Activated CD4-positive, alpha-beta T cell treated with anti-CD3 and anti-CD28 coated beads for 36 hours (primary cell): Measurements from ENCODE around the gene ANKS1B. TPM values are rescaled to one million over a fixed set of nuclear protein-coding genes. Genes with fewer than 3 reads are reported as not detected.

Source experiments
- ATAC-seq: fragments of 200-7000 bp; cut with Tn5 transposase; one replicate; pipeline ENCODE4 v1.10.0; 2021; ENCODE audit warnings: mild to moderate bottlenecking, moderate library complexity
- CTCF ChIA-PET: fragments of 350-600 bp; sonication (Branson Sonifier 250); formaldehyde crosslinking; loops from one replicate; lab custom pipeline; 2021; ENCODE audit warnings: antibody characterized with exemption; lab: Charles Lee
- POLR2A ChIA-PET: fragments of 350-600 bp; sonication (Branson Sonifier 250); formaldehyde crosslinking; loops from one replicate; lab custom pipeline; 2021; ENCODE audit warnings: antibody characterized with exemption, inconsistent platforms; lab: Charles Lee
- DNase-seq: peaks from one replicate; pipeline ENCODE4 v3.0.0-alpha.2; 2020
- H3K27ac Mint-ChIP-seq: one replicate; pipeline ENCODE4 v1.8.0; 2021; ENCODE audit warnings: mixed read lengths
- H3K27me3 Mint-ChIP-seq: one replicate; pipeline ENCODE4 v1.8.0; 2021; ENCODE audit warnings: mixed read lengths
- H3K36me3 Mint-ChIP-seq: one replicate; pipeline ENCODE4 v1.8.0; 2021; ENCODE audit warnings: low read depth, mixed read lengths
- H3K4me1 Mint-ChIP-seq: one replicate; pipeline ENCODE4 v1.8.0; 2021; ENCODE audit warnings: mixed read lengths
- H3K4me3 Mint-ChIP-seq: one replicate; pipeline ENCODE4 v1.8.0; 2021; ENCODE audit warnings: mild to moderate bottlenecking, moderate library complexity, mixed read lengths
- H3K9me3 Mint-ChIP-seq: one replicate; pipeline ENCODE4 v1.8.0; 2021; ENCODE audit warnings: low read depth, mixed read lengths
- intact Hi-C, 2 experiments: fragments of 100-400 bp; cut with DNase I in 1 of 2; cut with micrococcal nuclease in 1 of 2; formaldehyde crosslinking; loops; one replicate each; pipeline versions ENCODE4 v1.14.2 to v1.15.1; 2022 to 2024; cut with DNase I, micrococcal nuclease
- total RNA-seq, 2 experiments: library from RNA; stranded (reverse); gene quantifications; one replicate each; pipeline ENCODE4 v1.2.3, GENCODE V29; 2021

Gene ANKS1B
- total RNA-seq, 2 experiments from 2014 or later: 0.19 to 0.73 TPM

GRCh38 chr12:99914206-99914605 is 70.5 kb downstream of the ANKS1B start:
- no peaks in the 10 kb centered on the region for H3K36me3 Mint-ChIP-seq

GRCh38 chr12:99911967-99912366 is 72.8 kb downstream of the ANKS1B start:
- Mint-ChIP-seq H3K4me1 (no peaks in the 10 kb centered on the region), H3K4me3 (no peak overlapping the region), H3K27ac (no peak overlapping the region), H3K9me3 (no peaks in the 10 kb centered on the region), H3K27me3 (no peaks in the 10 kb centered on the region), H3K36me3 (no peaks in the 10 kb centered on the region)
- intact Hi-C loops: no loop called here
- ChIA-PET POLR2A (no interaction called here), CTCF (interaction anchor here (1.9 kb wide), 1 partner anchor 13 kb away, joined by 5 read pairs; no protein-coding TSS in a partner anchor)
- ATAC-seq: no peak
- DNase-seq: no peak

More at GRCh38 chr12:99914206-99914605, 70.5 kb downstream of the ANKS1B start:
- no peak overlapping the region for H3K27ac Mint-ChIP-seq
- POLR2A ChIA-PET: no interaction called here
- no peaks in the 10 kb centered on the region for H3K9me3 Mint-ChIP-seq
- DNase-seq (no peak), ATAC-seq (no peak)
- intact Hi-C loops: no loop called here
- CTCF ChIA-PET: no interaction called here
- no peaks in the 10 kb centered on the region for H3K4me1 Mint-ChIP-seq
- H3K4me3 Mint-ChIP-seq: no peak overlapping the region
- H3K27me3 Mint-ChIP-seq: no peaks in the 10 kb centered on the region

- POLR2A ChIA-PET: no interaction called here
- no peaks in the 10 kb centered on the region for H3K9me3 Mint-ChIP-seq
- H3K4me1 Mint-ChIP-seq: no peaks in the 10 kb centered on the region
- intact Hi-C loops: no loop called here
- no peaks in the 10 kb centered on the region for H3K36me3 Mint-ChIP-seq
- H3K4me3 Mint-ChIP-seq: no peak overlapping the region
- H3K27me3 Mint-ChIP-seq: no peaks in the 10 kb centered on the region
- CTCF ChIA-PET: interaction anchor here (0.7 kb wide), 1 partner anchor 18 kb away, joined by 3 read pairs; no protein-coding TSS in a partner anchor
- ATAC-seq (no peak), DNase-seq (no peak)
- no peak overlapping the region for H3K27ac Mint-ChIP-seq
Measured at GRCh38 chr12:99911081-99911480, 73.7 kb downstream of the ANKS1B start.

- ATAC-seq: no peak
- Mint-ChIP-seq H3K9me3 (no peaks in the 10 kb centered on the region), H3K27ac (no peak overlapping the region), H3K4me1 (no peaks in the 10 kb centered on the region), H3K4me3 (no peak overlapping the region), H3K36me3 (no peaks in the 10 kb centered on the region), H3K27me3 (no peaks in the 10 kb centered on the region)
- ChIA-PET POLR2A (no interaction called here), CTCF (no interaction called here)
- no peak for DNase-seq
- intact Hi-C loops: no loop called here
Measured at GRCh38 chr12:99910342-99910741, 74.4 kb downstream of the ANKS1B start.

- Mint-ChIP-seq H3K4me3 (no peak overlapping the region), H3K27me3 (no peaks in the 10 kb centered on the region), H3K36me3 (no peaks in the 10 kb centered on the region), H3K9me3 (no peaks in the 10 kb centered on the region), H3K27ac (no peak overlapping the region), H3K4me1 (no peaks in the 10 kb centered on the region)
- ATAC-seq (no peak), DNase-seq (no peak)
- POLR2A ChIA-PET: no interaction called here
- intact Hi-C loops: no loop called here
- CTCF ChIA-PET: no interaction called here
Measured at GRCh38 chr12:99906786-99907579, 77.8 kb downstream of the ANKS1B start.

GRCh38 chr12:99901181-99901580 is 83.6 kb downstream of the ANKS1B start:
- no peaks in the 10 kb centered on the region for H3K9me3 Mint-ChIP-seq
- H3K4me1 Mint-ChIP-seq: no peaks in the 10 kb centered on the region
- CTCF ChIA-PET: no interaction called here

GRCh38 chr12:99898645-99899044 is 86.1 kb downstream of the ANKS1B start:
- Mint-ChIP-seq H3K4me3 (no peak overlapping the region), H3K27me3 (no peaks in the 10 kb centered on the region), H3K4me1 (no peaks in the 10 kb centered on the region), H3K36me3 (no peaks in the 10 kb centered on the region), H3K9me3 (no peaks in the 10 kb centered on the region), H3K27ac (no peak overlapping the region)
- ATAC-seq (no peak), DNase-seq (no peak)
- CTCF ChIA-PET: no interaction called here
- intact Hi-C loops: no loop called here
- POLR2A ChIA-PET: no interaction called here

More at GRCh38 chr12:99901181-99901580, 83.6 kb downstream of the ANKS1B start:
- DNase-seq (no peak), ATAC-seq (no peak)
- POLR2A ChIA-PET: no interaction called here
- H3K4me3 Mint-ChIP-seq: no peak overlapping the region
- intact Hi-C loops: no loop called here
- no peaks in the 10 kb centered on the region for H3K36me3 Mint-ChIP-seq
- no peaks in the 10 kb centered on the region for H3K27me3 Mint-ChIP-seq
- H3K27ac Mint-ChIP-seq: no peak overlapping the region

- Mint-ChIP-seq H3K9me3 (no peaks in the 10 kb centered on the region), H3K4me3 (no peak overlapping the region), H3K36me3 (no peaks in the 10 kb centered on the region), H3K4me1 (no peaks in the 10 kb centered on the region), H3K27ac (no peak overlapping the region), H3K27me3 (no peaks in the 10 kb centered on the region)
- ChIA-PET POLR2A (no interaction called here), CTCF (no interaction called here)
- ATAC-seq (no peak), DNase-seq (no peak)
- intact Hi-C loops: no loop called here
Measured at GRCh38 chr12:99879439-99879838, 105.3 kb downstream of the ANKS1B start.

- Mint-ChIP-seq H3K4me3 (no peak overlapping the region), H3K4me1 (no peaks in the 10 kb centered on the region)
- no peak for ATAC-seq
Measured at GRCh38 chr12:99875081-99875480, 109.7 kb downstream of the ANKS1B start.

GRCh38 chr12:99870085-99870484 is 114.7 kb downstream of the ANKS1B start:
- intact Hi-C loops: no loop called here

More at GRCh38 chr12:99875081-99875480, 109.7 kb downstream of the ANKS1B start:
- peaks cover 2% of the 10 kb centered on the region for H3K9me3 Mint-ChIP-seq
- no peaks in the 10 kb centered on the region for H3K27me3 Mint-ChIP-seq
- H3K27ac Mint-ChIP-seq: no peak overlapping the region
- intact Hi-C loops: no loop called here
- CTCF ChIA-PET: interaction anchor here (0.5 kb wide), 1 partner anchor 112 kb away, joined by 3 read pairs; no protein-coding TSS in a partner anchor
- H3K36me3 Mint-ChIP-seq: no peaks in the 10 kb centered on the region
- DNase-seq: no peak
- POLR2A ChIA-PET: no interaction called here

GRCh38 chr12:99861731-99862130 is 123.0 kb downstream of the ANKS1B start:
- H3K4me1 Mint-ChIP-seq: no peaks in the 10 kb centered on the region
- POLR2A ChIA-PET: no interaction called here
- H3K27ac Mint-ChIP-seq: no peak overlapping the region
- no peak overlapping the region for H3K4me3 Mint-ChIP-seq
- H3K27me3 Mint-ChIP-seq: no peaks in the 10 kb centered on the region
- intact Hi-C loops: no loop called here
- CTCF ChIA-PET: no interaction called here
- H3K9me3 Mint-ChIP-seq: peaks cover 8% of the 10 kb centered on the region
- ATAC-seq (no peak), DNase-seq (no peak)
- no peaks in the 10 kb centered on the region for H3K36me3 Mint-ChIP-seq

More at GRCh38 chr12:99870085-99870484, 114.7 kb downstream of the ANKS1B start:
- ATAC-seq (no peak), DNase-seq (no peak)
- CTCF ChIA-PET: no interaction called here
- Mint-ChIP-seq H3K4me1 (no peaks in the 10 kb centered on the region), H3K9me3 (peaks cover 8% of the 10 kb centered on the region), H3K36me3 (no peaks in the 10 kb centered on the region), H3K27ac (no peak overlapping the region), H3K27me3 (no peaks in the 10 kb centered on the region), H3K4me3 (no peak overlapping the region)
- POLR2A ChIA-PET: no interaction called here

- H3K36me3 Mint-ChIP-seq: no peaks in the 10 kb centered on the region
- no peaks in the 10 kb centered on the region for H3K27me3 Mint-ChIP-seq
- intact Hi-C loops: no loop called here
- POLR2A ChIA-PET: no interaction called here
- no peak for ATAC-seq
- no peak overlapping the region for H3K4me3 Mint-ChIP-seq
- H3K27ac Mint-ChIP-seq: no peak overlapping the region
- peaks cover 6% of the 10 kb centered on the region for H3K9me3 Mint-ChIP-seq
- no peaks in the 10 kb centered on the region for H3K4me1 Mint-ChIP-seq
- CTCF ChIA-PET: no interaction called here
- no peak for DNase-seq
Measured at GRCh38 chr12:99859126-99859525, 125.6 kb downstream of the ANKS1B start.
